IPS-18c (cell line): ENCODE measurements around the gene DMRT3.
"Not testable (repeated sequence)": the region's sequence is repeated elsewhere in the genome, so short reads cannot be mapped to it uniquely, and the experiment has no call there.

Experiments used
- H3K4me3 ChIP-seq: 2 replicates; pipeline ENCODE4 v1.7.0; 2013; ENCODE audit warnings: low read depth, mild to moderate bottlenecking, low read length, moderate library complexity; ENCODE audit not compliant: insufficient read depth
- H3K9me3 ChIP-seq: one replicate; pipeline ENCODE4 v1.6.1; 2013; ENCODE audit warnings: mild to moderate bottlenecking, low read length, moderate library complexity; ENCODE audit not compliant: control insufficient read depth, insufficient read depth

The DMRT3 gene

GRCh38 chr9:980640-981039, 4.2 kb downstream of the DMRT3 start:
- Histone ChIP-seq H3K9me3 (no peaks in the 10 kb centered on the region), H3K4me3 (no peak overlapping the region)

- no peaks in the 10 kb centered on the region for H3K9me3 ChIP-seq
- no peak overlapping the region for H3K4me3 ChIP-seq
Measured at GRCh38 chr9:981491-981898, 5.0 kb downstream of the DMRT3 start.

- Histone ChIP-seq H3K4me3 (no peak overlapping the region), H3K9me3 (no peaks in the 10 kb centered on the region)
Measured at GRCh38 chr9:982394-983230, 6.2 kb downstream of the DMRT3 start.

- H3K4me3 ChIP-seq, result no peak overlapping the region
- H3K9me3 ChIP-seq, result peaks cover 3% of the 10 kb centered on the region
Measured at GRCh38 chr9:994005-994404, 17.6 kb downstream of the DMRT3 start.

GRCh38 chr9:995192-995591, 18.7 kb downstream of the DMRT3 start:
- H3K4me3 ChIP-seq, result no peak overlapping the region
- peaks cover 10% of the 10 kb centered on the region for H3K9me3 ChIP-seq

GRCh38 chr9:995781-996180, 19.3 kb downstream of the DMRT3 start:
- Histone ChIP-seq H3K9me3 (peaks cover 10% of the 10 kb centered on the region), H3K4me3 (no peak overlapping the region)

- H3K9me3 ChIP-seq, H3K4me3 ChIP-seq: not testable (repeated sequence)
Measured at GRCh38 chr9:998299-999110, 22.1 kb downstream of the DMRT3 start.

- Histone ChIP-seq H3K4me3 (no peak overlapping the region), H3K9me3 (peaks cover 10% of the 10 kb centered on the region)
Measured at GRCh38 chr9:1001838-1002237, 25.4 kb downstream of the DMRT3 start.

GRCh38 chr9:1002678-1003077, 26.2 kb downstream of the DMRT3 start:
- no peak overlapping the region for H3K4me3 ChIP-seq
- H3K9me3 ChIP-seq, result peaks cover 10% of the 10 kb centered on the region

- Histone ChIP-seq H3K9me3 (no peaks in the 10 kb centered on the region), H3K4me3 (no peak overlapping the region)
Measured at GRCh38 chr9:1005043-1005667, 28.7 kb downstream of the DMRT3 start.

- no peak overlapping the region for H3K4me3 ChIP-seq
Measured at GRCh38 chr9:1007312-1007711, 30.9 kb downstream of the DMRT3 start.

GRCh38 chr9:1008216-1008615, 31.8 kb downstream of the DMRT3 start:
- no peak overlapping the region for H3K4me3 ChIP-seq

More at GRCh38 chr9:1007312-1007711, 30.9 kb downstream of the DMRT3 start:
- peaks cover 2% of the 10 kb centered on the region for H3K9me3 ChIP-seq

GRCh38 chr9:1009101-1009707, 32.7 kb downstream of the DMRT3 start:
- Histone ChIP-seq H3K4me3 (no peak overlapping the region), H3K9me3 (peaks cover 2% of the 10 kb centered on the region)

More at GRCh38 chr9:1008216-1008615, 31.8 kb downstream of the DMRT3 start:
- peaks cover 2% of the 10 kb centered on the region for H3K9me3 ChIP-seq

GRCh38 chr9:1013021-1013420, 36.6 kb downstream of the DMRT3 start:
- H3K9me3 ChIP-seq, result peaks cover 2% of the 10 kb centered on the region

GRCh38 chr9:1014225-1014624, 37.8 kb downstream of the DMRT3 start:
- Histone ChIP-seq H3K4me3 (no peak overlapping the region), H3K9me3 (peaks cover 2% of the 10 kb centered on the region)

More at GRCh38 chr9:1013021-1013420, 36.6 kb downstream of the DMRT3 start:
- no peak overlapping the region for H3K4me3 ChIP-seq

GRCh38 chr9:1014640-1015039, 38.2 kb downstream of the DMRT3 start:
- peaks cover 2% of the 10 kb centered on the region for H3K9me3 ChIP-seq
- H3K4me3 ChIP-seq, result no peak overlapping the region

- Histone ChIP-seq H3K4me3 (no peak overlapping the region), H3K9me3 (no peaks in the 10 kb centered on the region)
Measured at GRCh38 chr9:1018121-1018520, 41.7 kb downstream of the DMRT3 start.
